DND-41 (cell line): ENCODE results near the gene ULBP1.

ENCODE experiments used
- ATAC-seq: fragments of 200-7000 bp; cut with Tn5 transposase; 3 replicates; pipeline ENCODE4 v1.9.1; 2021; ENCODE audit warnings: low read depth; ENCODE audit not compliant: insufficient read depth
- DNase-seq: peaks from one replicate; pipeline ENCODE4 v3.0.0-alpha.2; 2020
- H2AFZ ChIP-seq: 2 replicates; pipeline ENCODE4 v1.6.0; 2012; ENCODE audit warnings: low read depth, low read length
- H3K27ac ChIP-seq: 2 replicates; pipeline ENCODE4 v1.5.1; 2012; ENCODE audit warnings: low read length, inconsistent platforms
- H3K27me3 ChIP-seq: fragments of 200-600 bp; sonication (generic); 2 replicates; pipeline ENCODE4 v1.6.0; 2012; ENCODE audit warnings: low read length, mild to moderate bottlenecking, inconsistent platforms; ENCODE audit not compliant: insufficient read depth, poor library complexity
- H3K36me3 ChIP-seq: 2 replicates; pipeline ENCODE4 v1.5.1; 2012; ENCODE audit warnings: low read length, inconsistent platforms; ENCODE audit not compliant: insufficient read depth
- H3K4me1 ChIP-seq: 2 replicates; pipeline ENCODE4 v1.5.1; 2012; ENCODE audit warnings: mild to moderate bottlenecking, low read length; ENCODE audit not compliant: insufficient read depth
- H3K4me2 ChIP-seq: 2 replicates; pipeline ENCODE4 v1.6.0; 2012; ENCODE audit warnings: mild to moderate bottlenecking, moderate library complexity, low read length, inconsistent platforms; ENCODE audit not compliant: insufficient read depth
- H3K4me3 ChIP-seq, 2 experiments: fragments of 200-600 bp in 1 of 2; shearing (Covaris generic) in 1 of 2; 2 replicates each; pipeline ENCODE4 v1.5.1; 2012 to 2016; ENCODE audit warnings: inconsistent platforms in 2 of 2, low read length in 2 of 2, mild to moderate bottlenecking in 2 of 2, low read depth in 1 of 2, moderate library complexity in 1 of 2
- H3K79me2 ChIP-seq: 2 replicates; pipeline ENCODE4 v1.6.0; 2012; ENCODE audit warnings: low read length, inconsistent platforms; ENCODE audit not compliant: insufficient read depth
- H3K9ac ChIP-seq: 2 replicates; pipeline ENCODE4 v1.6.0; 2012; ENCODE audit warnings: low read depth, mild to moderate bottlenecking, inconsistent platforms, low read length, moderate library complexity
- H3K9me3 ChIP-seq: 2 replicates; pipeline ENCODE4 v1.5.1; 2012; ENCODE audit warnings: low read length, moderate library complexity, mild to moderate bottlenecking, inconsistent platforms; ENCODE audit not compliant: insufficient read depth, severe bottlenecking
- H4K20me1 ChIP-seq: 2 replicates; pipeline ENCODE4 v1.6.0; 2012; ENCODE audit warnings: low read length; ENCODE audit not compliant: insufficient read depth
- EZH2 ChIP-seq: IDR thresholded peaks from 3 replicates; pipeline ENCODE4 v1.6.1; 2012; ENCODE audit warnings: borderline replicate concordance, low read depth, mild to moderate bottlenecking, moderate library complexity, low read length, inconsistent platforms; ENCODE audit not compliant: severe bottlenecking
- TF ChIP-seq, protein P1 (sequence below): IDR thresholded peaks from 2 replicates; pipeline ENCODE4 v1.5.1; 2012; ENCODE audit warnings: borderline replicate concordance, low read length, moderate library complexity, mild to moderate bottlenecking; ENCODE audit not compliant: poor library complexity, severe bottlenecking; ENCODE audit errors: extremely low read depth

The ULBP1 gene

DNA sequence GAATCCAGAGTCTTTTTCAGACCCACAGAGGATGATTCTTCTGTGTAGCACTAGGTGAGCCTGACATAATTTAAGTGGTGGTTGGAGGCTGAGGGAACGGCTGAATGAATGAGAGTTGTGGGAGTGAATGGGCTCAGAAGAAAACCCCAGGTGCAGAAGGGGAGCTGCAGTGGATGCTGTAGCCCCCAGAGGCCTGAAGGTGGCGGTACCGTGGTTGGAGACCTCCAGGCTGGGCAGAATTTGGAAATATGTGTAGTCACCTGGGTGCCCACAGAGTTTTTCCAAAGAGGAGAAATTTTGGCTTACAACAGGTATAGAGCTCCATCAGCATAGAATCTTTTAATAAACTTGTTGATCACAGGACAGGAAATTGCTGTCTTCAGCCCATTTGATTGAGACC is 34.3 kb upstream of the ULBP1 start:
- Histone ChIP-seq H4K20me1 (no peaks in the 10 kb centered on the region; the same call in 1 of the 2 replicates), H3K9ac (no peak overlapping the region), H3K27ac (no peak overlapping the region), H3K4me3 (no peak overlapping the region), H3K4me1 (peaks cover 7% of the 10 kb centered on the region; the same call in 1 of the 2 replicates), H3K36me3 (no peaks in the 10 kb centered on the region), H3K9me3 (no peaks in the 10 kb centered on the region), H3K27me3 (peaks cover 40% of the 10 kb centered on the region), H3K79me2 (no peaks in the 10 kb centered on the region), H2AFZ (no peak overlapping the region), H3K4me2 (no peak overlapping the region)
- no peak for TF ChIP-seq EZH2
- TF ChIP-seq, protein P1, sequence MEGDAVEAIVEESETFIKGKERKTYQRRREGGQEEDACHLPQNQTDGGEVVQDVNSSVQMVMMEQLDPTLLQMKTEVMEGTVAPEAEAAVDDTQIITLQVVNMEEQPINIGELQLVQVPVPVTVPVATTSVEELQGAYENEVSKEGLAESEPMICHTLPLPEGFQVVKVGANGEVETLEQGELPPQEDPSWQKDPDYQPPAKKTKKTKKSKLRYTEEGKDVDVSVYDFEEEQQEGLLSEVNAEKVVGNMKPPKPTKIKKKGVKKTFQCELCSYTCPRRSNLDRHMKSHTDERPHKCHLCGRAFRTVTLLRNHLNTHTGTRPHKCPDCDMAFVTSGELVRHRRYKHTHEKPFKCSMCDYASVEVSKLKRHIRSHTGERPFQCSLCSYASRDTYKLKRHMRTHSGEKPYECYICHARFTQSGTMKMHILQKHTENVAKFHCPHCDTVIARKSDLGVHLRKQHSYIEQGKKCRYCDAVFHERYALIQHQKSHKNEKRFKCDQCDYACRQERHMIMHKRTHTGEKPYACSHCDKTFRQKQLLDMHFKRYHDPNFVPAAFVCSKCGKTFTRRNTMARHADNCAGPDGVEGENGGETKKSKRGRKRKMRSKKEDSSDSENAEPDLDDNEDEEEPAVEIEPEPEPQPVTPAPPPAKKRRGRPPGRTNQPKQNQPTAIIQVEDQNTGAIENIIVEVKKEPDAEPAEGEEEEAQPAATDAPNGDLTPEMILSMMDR = peak; percentile 54
- ATAC-seq (peak; percentile 42; the same call in 1 of the 3 replicates), DNase-seq (peak; percentile 23)

DNA sequence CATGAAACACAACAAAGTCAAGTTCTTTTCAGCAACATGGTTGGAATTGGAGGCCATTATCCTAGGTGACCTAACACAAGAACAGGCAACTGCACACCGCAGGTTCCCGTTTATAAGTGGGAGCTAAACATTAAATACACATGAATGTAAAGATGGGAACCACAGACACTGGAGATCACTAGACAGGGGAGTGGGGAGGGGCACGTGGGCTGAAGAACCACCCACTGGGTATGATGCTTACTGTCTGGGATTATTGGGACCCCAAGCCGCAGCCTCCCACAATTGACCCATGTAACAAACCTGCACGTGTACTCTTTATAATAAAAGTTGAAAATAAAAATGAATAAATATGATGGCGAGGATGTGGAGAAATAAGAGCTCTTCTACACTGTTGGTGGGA is 32.2 kb upstream of the ULBP1 start:
- H3K27me3 ChIP-seq = peaks cover 31% of the 10 kb centered on the region
- H4K20me1 ChIP-seq = no peaks in the 10 kb centered on the region
- H3K4me3 ChIP-seq = no peak overlapping the region
- ATAC-seq = no peak
- no peaks in the 10 kb centered on the region for H3K79me2 ChIP-seq
- no peak for TF ChIP-seq EZH2
- TF ChIP-seq, protein P1 = no peak
- H3K9ac ChIP-seq = no peak overlapping the region
- no peaks in the 10 kb centered on the region for H3K9me3 ChIP-seq
- no peak overlapping the region for H3K4me2 ChIP-seq
- no peaks in the 10 kb centered on the region for H3K4me1 ChIP-seq
- H2AFZ ChIP-seq = no peak overlapping the region
- no peak overlapping the region for H3K27ac ChIP-seq
- DNase-seq = no peak
- no peaks in the 10 kb centered on the region for H3K36me3 ChIP-seq

DNA sequence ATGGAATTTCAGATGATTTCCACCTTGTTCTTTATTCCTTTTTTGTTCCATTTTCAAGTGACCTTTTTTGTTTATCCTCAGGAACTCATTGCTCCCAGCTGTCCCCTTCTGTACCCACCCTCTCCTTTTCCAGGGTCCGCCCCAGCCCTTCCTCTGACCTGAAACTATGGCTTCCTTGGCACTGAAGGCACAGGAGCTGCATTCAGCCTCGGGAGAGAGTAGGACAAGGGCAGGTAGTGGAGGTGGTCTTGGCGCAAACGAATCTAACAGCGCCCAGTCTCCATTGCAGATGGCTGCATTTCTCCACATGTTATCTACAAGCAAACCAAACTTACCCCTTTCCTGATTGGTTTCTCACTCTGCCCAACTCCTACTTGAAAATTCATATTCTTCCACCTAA is 30.7 kb upstream of the ULBP1 start:
- no peak overlapping the region for H3K4me3 ChIP-seq
- peaks cover 35% of the 10 kb centered on the region for H3K27me3 ChIP-seq
- H3K9me3 ChIP-seq = no peaks in the 10 kb centered on the region
- DNase-seq (no peak), ATAC-seq (no peak)
- no peak overlapping the region for H3K9ac ChIP-seq
- no peak overlapping the region for H2AFZ ChIP-seq
- H3K79me2 ChIP-seq = no peaks in the 10 kb centered on the region
- H3K27ac ChIP-seq = no peak overlapping the region
- H3K4me1 ChIP-seq = no peaks in the 10 kb centered on the region
- H4K20me1 ChIP-seq = no peaks in the 10 kb centered on the region
- TF ChIP-seq EZH2 = no peak
- TF ChIP-seq, protein P1 = no peak
- H3K36me3 ChIP-seq = no peaks in the 10 kb centered on the region
- H3K4me2 ChIP-seq = no peak overlapping the region

DNA sequence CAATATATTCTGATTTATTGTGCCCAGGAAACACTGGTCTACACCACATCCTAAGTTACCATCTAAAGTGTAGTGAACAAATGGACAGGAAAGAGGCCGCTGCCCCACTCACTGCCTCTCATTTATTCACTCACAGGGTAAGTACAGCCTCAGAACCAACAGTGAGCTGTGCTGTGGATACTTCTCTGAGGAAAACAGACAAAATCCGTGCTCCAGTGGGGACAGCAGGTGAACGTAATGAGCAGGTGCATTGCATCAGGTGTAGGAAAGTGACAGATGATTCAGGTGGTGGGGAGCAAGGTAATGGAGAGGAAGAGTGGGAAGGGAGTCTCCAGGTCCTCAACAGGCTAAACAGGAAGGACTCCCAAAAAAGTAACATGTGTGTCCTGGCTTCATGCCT is 30.3 kb upstream of the ULBP1 start:
- H3K9ac ChIP-seq = no peak overlapping the region
- DNase-seq = no peak

More for the DNA sequence above, 30.3 kb upstream of the ULBP1 start:
- Histone ChIP-seq H3K79me2 (no peaks in the 10 kb centered on the region), H3K27me3 (peaks cover 38% of the 10 kb centered on the region), H2AFZ (no peak overlapping the region), H3K4me2 (no peak overlapping the region), H3K4me3 (no peak overlapping the region), H3K36me3 (no peaks in the 10 kb centered on the region), H4K20me1 (no peaks in the 10 kb centered on the region), H3K4me1 (no peaks in the 10 kb centered on the region), H3K27ac (no peak overlapping the region), H3K9me3 (no peaks in the 10 kb centered on the region)
- no peak for ATAC-seq
- TF ChIP-seq EZH2 = no peak
- TF ChIP-seq, protein P1 = no peak
